Lung (tissue), 12 donors: ENCODE measurements around the gene BTBD16. TPM values are rescaled to one million over a fixed set of nuclear protein-coding genes. Genes with fewer than 3 reads are reported as not detected.

ENCODE experiments used
- ATAC-seq: fragments of 200-7000 bp; cut with Tn5 transposase; one replicate; pipeline ENCODE4 v1.9.1; 2020; ENCODE audit warnings: moderate number of reproducible peaks; ENCODE audit not compliant: insufficient read depth, low FRiP score
- DNase-seq, 3 donors: peaks; one replicate each; pipeline ENCODE4 v3.0.0-alpha.2; 2013 to 2017
- H3K27ac ChIP-seq, 2 donors: one replicate each; pipeline ENCODE4 v1.5.1; 2013; ENCODE audit warnings: mild to moderate bottlenecking in 2 of 2, moderate library complexity in 2 of 2, control low read depth in 1 of 2, inconsistent platforms in 1 of 2, low read depth in 1 of 2, low read length in 1 of 2
- H3K27me3 ChIP-seq, 3 donors: one replicate each; pipeline ENCODE4 v1.5.1; 2013; ENCODE audit warnings: low read length in 2 of 3; ENCODE audit not compliant: control insufficient read depth in 3 of 3, insufficient read depth in 3 of 3
- H3K36me3 ChIP-seq, 4 donors: one replicate each; pipeline ENCODE4 v1.5.1; 2013; ENCODE audit warnings: low read length in 4 of 4, mild to moderate bottlenecking in 1 of 4, moderate library complexity in 1 of 4; ENCODE audit not compliant: control insufficient read depth in 4 of 4, insufficient read depth in 4 of 4
- H3K4me1 ChIP-seq, 5 donors: one replicate each; pipeline ENCODE4 v1.5.1; 2013; ENCODE audit warnings: low read length in 5 of 5, mild to moderate bottlenecking in 2 of 5, moderate library complexity in 1 of 5; ENCODE audit not compliant: control insufficient read depth in 5 of 5, insufficient read depth in 5 of 5
- H3K4me3 ChIP-seq: one replicate; pipeline ENCODE4 v1.5.1; 2013; ENCODE audit warnings: mild to moderate bottlenecking, control low read depth, moderate library complexity
- H3K9ac ChIP-seq, 2 donors: one replicate each; pipeline ENCODE4 v1.5.1; 2013; ENCODE audit warnings: low read length in 2 of 2, control low read depth in 1 of 2; ENCODE audit not compliant: insufficient read depth in 1 of 2
- H3K9me3 ChIP-seq, 4 donors: one replicate each; pipeline ENCODE4 v1.5.1; 2013; ENCODE audit warnings: low read length in 3 of 4, mild to moderate bottlenecking in 1 of 4, moderate library complexity in 1 of 4; ENCODE audit not compliant: control insufficient read depth in 4 of 4, insufficient read depth in 3 of 4
- WGBS, 2 donors: extraction: QIAGEN DNeasy Blood & Tissue Kit; methylation state at CpG; one replicate each; pipeline ENCODE4 v1.1.7; 2013; 5-methylcytosine and 5-hydroxymethylcytosine counted together
- polyA plus RNA-seq, 2 donors: library from polyadenylated mRNA; stranded (reverse); fragments of 200-250 nt; gene quantifications; one replicate each; pipeline ENCODE4 v1.2.1, GENCODE V29; 2013
- total RNA-seq, 2 donors: library from RNA; depleted of rRNA in 1 of 2; stranded (reverse); fragments of >200 nt in 1 of 2; gene quantifications; one replicate each; pipeline ENCODE4 v1.2.1, GENCODE V29; 2014 to 2021
- TF ChIP-seq, protein P1 (sequence below): IDR thresholded peaks from 2 replicates; pipeline ENCODE4 v1.5.1; 2012; ENCODE audit warnings: mild to moderate bottlenecking; ENCODE audit errors: control extremely low read depth, extremely low read depth
- donor health status: control.
- donor health status: control.
- donor health status: Bipolar disorder and iron deficiency.
- donor health status: healthy.
- donor health status: DM: yes; HTN: yes; CAD: no.

Gene BTBD16
- total and polyA plus RNA-seq, 4 donors, result 0.03 to 0.73 (median 0.67) TPM; not detected in 1

DNA sequence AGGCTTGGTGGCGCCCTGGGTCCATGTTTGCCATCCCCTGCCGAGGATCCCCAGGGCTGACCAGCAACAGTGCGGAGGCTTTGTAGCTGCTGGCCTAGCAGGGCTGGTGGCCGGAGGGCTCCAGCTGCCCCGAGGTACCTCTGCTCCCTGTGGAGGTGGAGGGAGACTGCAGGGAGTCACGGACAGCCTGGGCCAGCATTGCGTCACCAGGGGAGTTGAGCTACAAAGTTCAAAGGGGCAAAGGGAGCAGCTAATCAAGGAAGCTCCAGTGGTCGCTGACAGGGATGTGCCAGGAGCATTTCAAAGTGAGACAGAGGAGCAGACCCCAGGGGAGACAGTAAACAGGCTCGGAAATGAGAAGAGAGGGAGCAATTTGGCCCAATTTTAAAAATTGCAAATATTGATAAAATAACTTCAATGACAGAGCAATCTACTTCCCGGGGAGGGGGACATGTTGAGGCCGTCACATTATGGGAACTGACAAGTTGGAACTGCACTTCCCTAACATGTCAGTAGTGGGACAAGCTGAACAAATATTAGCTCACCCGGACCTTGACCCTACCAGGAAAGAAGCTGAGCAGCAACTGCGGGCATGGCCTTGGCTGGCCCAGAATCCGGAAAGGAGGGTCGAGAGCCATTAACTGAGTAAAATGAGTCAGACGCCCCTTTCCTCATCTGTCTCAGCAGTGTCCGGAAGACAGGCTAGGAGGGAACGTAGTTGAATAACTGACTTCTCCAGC, 39.4 kb downstream of the BTBD16 start:
- DNase-seq (peak in 1 of 3 donors; percentile 13), ATAC-seq (peak; percentile 25)
- H3K36me3 ChIP-seq, result no peaks in the 10 kb centered on the region
- TF ChIP-seq, protein P1, sequence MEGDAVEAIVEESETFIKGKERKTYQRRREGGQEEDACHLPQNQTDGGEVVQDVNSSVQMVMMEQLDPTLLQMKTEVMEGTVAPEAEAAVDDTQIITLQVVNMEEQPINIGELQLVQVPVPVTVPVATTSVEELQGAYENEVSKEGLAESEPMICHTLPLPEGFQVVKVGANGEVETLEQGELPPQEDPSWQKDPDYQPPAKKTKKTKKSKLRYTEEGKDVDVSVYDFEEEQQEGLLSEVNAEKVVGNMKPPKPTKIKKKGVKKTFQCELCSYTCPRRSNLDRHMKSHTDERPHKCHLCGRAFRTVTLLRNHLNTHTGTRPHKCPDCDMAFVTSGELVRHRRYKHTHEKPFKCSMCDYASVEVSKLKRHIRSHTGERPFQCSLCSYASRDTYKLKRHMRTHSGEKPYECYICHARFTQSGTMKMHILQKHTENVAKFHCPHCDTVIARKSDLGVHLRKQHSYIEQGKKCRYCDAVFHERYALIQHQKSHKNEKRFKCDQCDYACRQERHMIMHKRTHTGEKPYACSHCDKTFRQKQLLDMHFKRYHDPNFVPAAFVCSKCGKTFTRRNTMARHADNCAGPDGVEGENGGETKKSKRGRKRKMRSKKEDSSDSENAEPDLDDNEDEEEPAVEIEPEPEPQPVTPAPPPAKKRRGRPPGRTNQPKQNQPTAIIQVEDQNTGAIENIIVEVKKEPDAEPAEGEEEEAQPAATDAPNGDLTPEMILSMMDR, result no peak
- 49 to 50% methylated on average over 18 of the region's 18 CpGs for WGBS, 2 donors
- peaks cover 0 to 4% (median 0%) of the 10 kb centered on the region in 3 donors for H3K27me3 ChIP-seq
- H3K9me3 ChIP-seq, result no peaks in the 10 kb centered on the region
- no peak overlapping the region for H3K9ac ChIP-seq
- no peak overlapping the region for H3K4me3 ChIP-seq
- H3K27ac ChIP-seq, result peak overlapping the region in 1 of 2 donors; percentile 41
- H3K4me1 ChIP-seq, result peaks cover 0 to 9% (median 0%) of the 10 kb centered on the region in 5 donors

DNA sequence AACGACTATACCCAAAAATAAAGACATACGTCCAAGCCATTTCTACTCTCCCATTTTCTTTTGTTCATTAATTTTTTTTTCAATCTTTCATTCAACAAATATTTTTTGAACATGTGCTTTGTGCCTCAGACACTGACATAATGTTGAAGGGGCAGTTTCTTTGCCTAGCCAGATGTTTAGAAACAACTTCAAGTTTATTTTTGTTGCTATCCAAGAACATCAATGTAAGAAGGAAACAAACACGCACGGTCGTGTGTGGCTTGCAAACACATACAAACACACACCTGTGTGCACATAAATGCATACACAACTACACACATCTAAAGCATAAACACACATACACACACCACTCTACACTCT, 39.9 kb downstream of the BTBD16 start:
- 55 to 65% methylated on average over 5 of the region's 5 CpGs for WGBS, 2 donors
- Histone ChIP-seq H3K36me3 (no peaks in the 10 kb centered on the region), H3K9ac (no peak overlapping the region), H3K4me3 (no peak overlapping the region), H3K27me3 (peaks cover 0 to 4% (median 0%) of the 10 kb centered on the region in 3 donors), H3K27ac (no peak overlapping the region), H3K9me3 (no peaks in the 10 kb centered on the region), H3K4me1 (peaks cover 0 to 9% (median 0%) of the 10 kb centered on the region in 5 donors)
- DNase-seq (no peak), ATAC-seq (no peak)
- TF ChIP-seq, protein P1, result no peak

DNA sequence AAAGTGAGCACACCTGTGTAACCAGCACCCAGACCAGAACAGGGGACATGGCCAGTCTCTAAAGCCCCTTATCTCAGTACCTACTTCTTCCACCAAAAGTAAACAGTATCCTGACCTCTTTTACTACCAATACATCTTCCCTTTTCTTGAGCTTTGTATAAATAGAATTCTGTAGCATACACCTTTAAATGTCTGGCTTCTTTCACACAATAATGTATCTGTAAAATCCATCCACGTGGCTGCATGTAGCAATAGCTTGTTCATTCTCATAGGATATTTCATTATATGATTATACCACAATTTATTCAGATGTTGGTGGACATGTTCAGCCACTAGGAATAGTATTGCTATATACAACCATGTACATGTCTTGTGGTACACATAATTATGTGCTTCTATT, 40.6 kb downstream of the BTBD16 start:
- TF ChIP-seq, protein P1, result no peak
- Histone ChIP-seq H3K9me3 (no peaks in the 10 kb centered on the region), H3K4me3 (no peak overlapping the region), H3K9ac (no peak overlapping the region), H3K36me3 (no peaks in the 10 kb centered on the region), H3K27ac (no peak overlapping the region), H3K27me3 (peaks cover 0 to 4% (median 0%) of the 10 kb centered on the region in 3 donors), H3K4me1 (peaks cover 0 to 9% (median 0%) of the 10 kb centered on the region in 5 donors)
- no peak for ATAC-seq
- DNase-seq, result no peak
- WGBS, 2 donors, result 54 to 65% methylated on average over 1 of the region's 1 CpG
